HepG2 (cell line): ENCODE measurements around the gene A2ML1. TPM values are rescaled to one million over a fixed set of nuclear protein-coding genes. Genes with fewer than 3 reads are reported as not detected.

Experiments used
- ATAC-seq: fragments of 200-7000 bp; cut with Tn5 transposase; 3 replicates; pipeline ENCODE4 v1.9.1; 2020; ENCODE audit warnings: mild to moderate bottlenecking, moderate library complexity
- BruUV-seq: library from RNA; stranded (reverse); fragments of 400-500 nt; replicated peaks from 2 replicates; lab custom pipeline; 2021; lab: Mats Ljungman, UMichigan
- CTCF ChIA-PET: fragments of 300-600 bp; formaldehyde crosslinking; extraction: SDS; loops from one replicate; lab custom pipeline; 2021; ENCODE audit warnings: low total read pairs, inconsistent platforms, low intra/inter-chr PET ratio; lab: Yijun Ruan, JAX
- POLR2A ChIA-PET: fragments of 350-600 bp; sonication (Branson Sonifier 250); formaldehyde crosslinking; loops from one replicate; lab custom pipeline; 2020; ENCODE audit warnings: antibody characterized with exemption, inconsistent platforms; lab: Yijun Ruan, JAX
- DNase-seq: peaks from one replicate; pipeline ENCODE4 v3.0.0-alpha.2; 2015; ENCODE audit warnings: low spot score
- FAIRE-seq: peaks from 3 replicates; lab custom pipeline; 2011; peaks lifted over from hg19 to GRCh38; lab: Jason Lieb, UNC
- H2AFZ ChIP-seq: one replicate; pipeline ENCODE4 v1.6.1; 2011; ENCODE audit warnings: low read length, inconsistent platforms
- H3K27ac ChIP-seq: fragments of 300-600 bp; 3 replicates; pipeline ENCODE4 v1.8.0; 2011; ENCODE audit warnings: mixed run types, mild to moderate bottlenecking, mixed read lengths, low read length, inconsistent platforms; ENCODE audit not compliant: insufficient read depth; ENCODE audit errors: extremely low read length
- H3K27me3 ChIP-seq, 2 experiments: fragments of 200-600 bp in 1 of 2; 2 replicates in 1 of 2; 3 replicates in 1 of 2; pipeline versions ENCODE4 v1.6.0 to v1.8.0; 2011; ENCODE audit warnings: low read length in 2 of 2, mild to moderate bottlenecking in 2 of 2, moderate library complexity in 2 of 2, inconsistent platforms in 1 of 2; ENCODE audit not compliant: insufficient read depth in 2 of 2, control insufficient read depth in 1 of 2
- H3K36me3 ChIP-seq, 2 experiments: fragments of 200-600 bp in 1 of 2; replicated peaks in 1 of 2; 2 replicates in 1 of 2; 3 replicates in 1 of 2; pipeline versions ENCODE4 v1.5.1 to v1.8.0; 2011; ENCODE audit warnings: low read length in 2 of 2, inconsistent platforms in 1 of 2; ENCODE audit not compliant: insufficient read depth in 2 of 2, control insufficient read depth in 1 of 2
- H3K4me1 ChIP-seq: 2 replicates; pipeline ENCODE4 v1.5.1; 2012; ENCODE audit warnings: low read length, inconsistent platforms; ENCODE audit not compliant: insufficient read depth
- H3K4me2 ChIP-seq: 2 replicates; pipeline ENCODE4 v1.6.0; 2011; ENCODE audit warnings: low read depth, low read length, inconsistent platforms
- H3K4me3 ChIP-seq, 3 experiments: fragments of 200-600 bp in 1 of 3; sonication (generic), shearing (Covaris generic) in 1 of 3; replicated peaks in 1 of 3; 2 replicates each; pipeline ENCODE4 v1.5.1; 2011 to 2016; ENCODE audit warnings: low read length in 3 of 3, inconsistent platforms in 2 of 3, low read depth in 2 of 3, mild to moderate bottlenecking in 2 of 3, control low read depth in 1 of 3, mixed read lengths in 1 of 3; ENCODE audit not compliant: insufficient read depth in 1 of 3
- H3K79me2 ChIP-seq: one replicate; pipeline ENCODE4 v1.6.1; 2011; ENCODE audit warnings: low read length, inconsistent platforms; ENCODE audit not compliant: insufficient read depth
- H3K9ac ChIP-seq: 2 replicates; pipeline ENCODE4 v1.6.0; 2011; ENCODE audit warnings: mild to moderate bottlenecking, low read depth, low read length, inconsistent platforms; ENCODE audit not compliant: insufficient read depth
- H3K9me3 ChIP-seq: 2 replicates; pipeline ENCODE4 v1.5.1; 2012; ENCODE audit warnings: mild to moderate bottlenecking, low read length
- H4K20me1 ChIP-seq: 2 replicates; pipeline ENCODE4 v1.6.0; 2011; ENCODE audit warnings: inconsistent platforms, mild to moderate bottlenecking, low read length, moderate library complexity; ENCODE audit not compliant: insufficient read depth
- ELK4 ChIP-seq: sonication (generic); formaldehyde crosslinking; IDR thresholded peaks from 2 replicates; pipeline ENCODE4 v1.9.0; 2021; ENCODE audit warnings: missing genetic modification reagents, borderline replicate concordance
- IKZF5 ChIP-seq: IDR thresholded peaks from 2 replicates; pipeline ENCODE4 v1.6.1; 2018; ENCODE audit warnings: missing genetic modification reagents, mild to moderate bottlenecking, missing compliant biosample characterization
- IRF2 ChIP-seq: IDR thresholded peaks from 2 replicates; pipeline ENCODE4 v1.6.1; 2018; ENCODE audit warnings: missing genetic modification reagents, missing compliant biosample characterization
- ISX ChIP-seq: sonication (generic); formaldehyde crosslinking; conservative IDR thresholded peaks from 2 replicates; pipeline ENCODE4 v1.5.0; 2020; ENCODE audit warnings: missing genetic modification reagents
- KDM5A ChIP-seq: fragments of 200-600 bp; sonication (generic); IDR thresholded peaks from 2 replicates; pipeline ENCODE4 v1.7.0; 2018; ENCODE audit warnings: antibody characterized with exemption, mild to moderate bottlenecking, low read length, borderline replicate concordance
- NFE2 ChIP-seq: sonication (generic); formaldehyde crosslinking; IDR thresholded peaks from 2 replicates; pipeline ENCODE4 v1.4.0; 2020; ENCODE audit warnings: missing genetic modification reagents
- SP140L ChIP-seq: sonication (generic); formaldehyde crosslinking; IDR thresholded peaks from 2 replicates; pipeline ENCODE4 v1.4.0; 2020; ENCODE audit warnings: missing genetic modification reagents, borderline replicate concordance
- ZEB1 ChIP-seq: IDR thresholded peaks from 2 replicates; pipeline ENCODE4 v1.6.1; 2012; ENCODE audit warnings: mild to moderate bottlenecking, low read depth, inconsistent platforms; ENCODE audit not compliant: insufficient replicate concordance
- ZNF468 ChIP-seq: sonication (generic); formaldehyde crosslinking; IDR thresholded peaks from 2 replicates; pipeline ENCODE4 v1.8.0; 2022; ENCODE audit warnings: mild to moderate bottlenecking, moderate library complexity, missing genetic modification reagents
- WGBS: methylation state at CpG from one replicate; pipeline ENCODE4 v1.1.6; 2017; ENCODE audit warnings: low lambda C conversion rate; 5-methylcytosine and 5-hydroxymethylcytosine counted together
- in situ Hi-C: cut with HindIII; loops from 2 replicates; pipeline ENCODE4 v1.10.0; 2017; ENCODE audit warnings: low pct_unique_long_range_greater_than_20kb; ENCODE audit not compliant: extremely low pct_ligation_motif_present
- intact Hi-C: fragments of 100-400 bp; cut with micrococcal nuclease; formaldehyde crosslinking; loops from one replicate; pipeline ENCODE4 v1.10.0; 2022; ENCODE audit not compliant: unreplicated experiment
- polyA plus RNA-seq, 8 experiments: library from polyadenylated mRNA; depleted of rRNA in 3 of 8; stranded (reverse) in 7 of 8; unstranded in 1 of 8; fragments of >200 nt; fragmentation: Illumina TruSeq in 4 of 8; extraction: Trizol in 4 of 8; gene quantifications; 2 replicates each; pipeline versions ENCODE4 v1.2.1 to v1.2.3, GENCODE V29; 2011 to 2016; ENCODE audit warnings: low read depth in 4 of 8, missing spikeins in 1 of 8, mixed read lengths in 1 of 8; ENCODE audit not compliant: insufficient read depth in 1 of 8
- total RNA-seq, 5 experiments: library from RNA; depleted of rRNA; stranded (reverse); fragments of >200 nt; fragmentation: Illumina TruSeq; extraction: Trizol; gene quantifications; 2 replicates each; pipeline ENCODE4 v1.2.3, GENCODE V29; 2016; ENCODE audit warnings: low read depth in 1 of 5
- TF ChIP-seq, protein P1 (sequence below): sonication (generic); formaldehyde crosslinking; IDR thresholded peaks from 2 replicates; pipeline ENCODE4 v1.4.0; 2020; ENCODE audit warnings: missing genetic modification reagents
- TF ChIP-seq, protein P2 (sequence below): sonication (generic); formaldehyde crosslinking; IDR thresholded peaks from 2 replicates; pipeline ENCODE4 v1.5.1; 2020; ENCODE audit warnings: mild to moderate bottlenecking, missing genetic modification reagents, moderate library complexity

The A2ML1 gene
- total and polyA plus RNA-seq, 2 of the 13 experiments (the other 11 are each of a cell fraction or from before 2014, with no cell fraction given), result not detected

GRCh38 chr12:8817856-8818255, 4.6 kb upstream of the A2ML1 start:
- Histone ChIP-seq H2AFZ (no peak overlapping the region), H3K27ac (no peak overlapping the region), H3K79me2 (no peaks in the 10 kb centered on the region), H3K9me3 (no peaks in the 10 kb centered on the region), H3K9ac (no peak overlapping the region), H3K4me2 (no peak overlapping the region), H4K20me1 (no peaks in the 10 kb centered on the region), H3K4me1 (no peaks in the 10 kb centered on the region), H3K27me3 (peaks cover 1 to 2% of the 10 kb centered on the region in 2 experiments; a peak in 3 of 5 replicates), H3K4me3 (no peak overlapping the region), H3K36me3 (no peaks in the 10 kb centered on the region)
- FAIRE-seq (no peak), DNase-seq (no peak), ATAC-seq (no peak)
- in situ Hi-C loops (no loop called here), intact Hi-C loops (no loop called here)
- BruUV-seq, result no TSS peak
- ChIA-PET POLR2A (no interaction called here), CTCF (no interaction called here)
- TF ChIP-seq ISX (CRISPR knock-in tag) (no peak), ZEB1 (no peak), IRF2 (CRISPR knock-in tag) (no peak), ELK4 (CRISPR knock-in tag) (no peak), NFE2 (CRISPR knock-in tag) (no peak), SP140L (CRISPR knock-in tag) (no peak), ZNF468 (CRISPR knock-in tag) (no peak), IKZF5 (CRISPR knock-in tag) (no peak), KDM5A (no peak)
- TF ChIP-seq, protein P1, sequence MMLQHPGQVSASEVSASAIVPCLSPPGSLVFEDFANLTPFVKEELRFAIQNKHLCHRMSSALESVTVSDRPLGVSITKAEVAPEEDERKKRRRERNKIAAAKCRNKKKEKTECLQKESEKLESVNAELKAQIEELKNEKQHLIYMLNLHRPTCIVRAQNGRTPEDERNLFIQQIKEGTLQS (CRISPR knock-in tag), result no peak
- TF ChIP-seq, protein P2, sequence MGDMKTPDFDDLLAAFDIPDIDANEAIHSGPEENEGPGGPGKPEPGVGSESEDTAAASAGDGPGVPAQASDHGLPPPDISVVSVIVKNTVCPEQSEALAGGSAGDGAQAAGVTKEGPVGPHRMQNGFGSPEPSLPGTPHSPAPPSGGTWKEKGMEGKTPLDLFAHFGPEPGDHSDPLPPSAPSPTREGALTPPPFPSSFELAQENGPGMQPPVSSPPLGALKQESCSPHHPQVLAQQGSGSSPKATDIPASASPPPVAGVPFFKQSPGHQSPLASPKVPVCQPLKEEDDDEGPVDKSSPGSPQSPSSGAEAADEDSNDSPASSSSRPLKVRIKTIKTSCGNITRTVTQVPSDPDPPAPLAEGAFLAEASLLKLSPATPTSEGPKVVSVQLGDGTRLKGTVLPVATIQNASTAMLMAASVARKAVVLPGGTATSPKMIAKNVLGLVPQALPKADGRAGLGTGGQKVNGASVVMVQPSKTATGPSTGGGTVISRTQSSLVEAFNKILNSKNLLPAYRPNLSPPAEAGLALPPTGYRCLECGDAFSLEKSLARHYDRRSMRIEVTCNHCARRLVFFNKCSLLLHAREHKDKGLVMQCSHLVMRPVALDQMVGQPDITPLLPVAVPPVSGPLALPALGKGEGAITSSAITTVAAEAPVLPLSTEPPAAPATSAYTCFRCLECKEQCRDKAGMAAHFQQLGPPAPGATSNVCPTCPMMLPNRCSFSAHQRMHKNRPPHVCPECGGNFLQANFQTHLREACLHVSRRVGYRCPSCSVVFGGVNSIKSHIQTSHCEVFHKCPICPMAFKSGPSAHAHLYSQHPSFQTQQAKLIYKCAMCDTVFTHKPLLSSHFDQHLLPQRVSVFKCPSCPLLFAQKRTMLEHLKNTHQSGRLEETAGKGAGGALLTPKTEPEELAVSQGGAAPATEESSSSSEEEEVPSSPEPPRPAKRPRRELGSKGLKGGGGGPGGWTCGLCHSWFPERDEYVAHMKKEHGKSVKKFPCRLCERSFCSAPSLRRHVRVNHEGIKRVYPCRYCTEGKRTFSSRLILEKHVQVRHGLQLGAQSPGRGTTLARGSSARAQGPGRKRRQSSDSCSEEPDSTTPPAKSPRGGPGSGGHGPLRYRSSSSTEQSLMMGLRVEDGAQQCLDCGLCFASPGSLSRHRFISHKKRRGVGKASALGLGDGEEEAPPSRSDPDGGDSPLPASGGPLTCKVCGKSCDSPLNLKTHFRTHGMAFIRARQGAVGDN, result no peak
- 21% methylated on average over 1 of the region's 1 CpG for WGBS
